Osteocyte (in vitro differentiated cells): Measurements from ENCODE around the gene KLK10. TPM values are rescaled to one million over a fixed set of nuclear protein-coding genes. Genes with fewer than 3 reads are reported as not detected.

ENCODE experiments used
- DNase-seq: peaks from one replicate; pipeline ENCODE4 v3.0.0; 2021; ENCODE audit warnings: mixed read lengths; ENCODE audit not compliant: unreplicated experiment; ENCODE audit errors: extremely low spot score
- H3K27ac Mint-ChIP-seq: one replicate; pipeline ENCODE4 v1.8.0; 2021; ENCODE audit warnings: mild to moderate bottlenecking, mixed read lengths; ENCODE audit not compliant: unreplicated experiment
- H3K27me3 Mint-ChIP-seq: one replicate; pipeline ENCODE4 v1.8.0; 2021; ENCODE audit warnings: mixed read lengths; ENCODE audit not compliant: unreplicated experiment
- H3K36me3 Mint-ChIP-seq: one replicate; pipeline ENCODE4 v1.8.0; 2021; ENCODE audit warnings: mixed read lengths; ENCODE audit not compliant: unreplicated experiment
- H3K4me1 Mint-ChIP-seq: one replicate; pipeline ENCODE4 v1.8.0; 2021; ENCODE audit warnings: mixed read lengths; ENCODE audit not compliant: unreplicated experiment
- H3K4me3 Mint-ChIP-seq: one replicate; pipeline ENCODE4 v1.8.0; 2021; ENCODE audit warnings: mild to moderate bottlenecking, moderate library complexity, mixed read lengths; ENCODE audit not compliant: unreplicated experiment
- H3K9me3 Mint-ChIP-seq: one replicate; pipeline ENCODE4 v1.8.0; 2021; ENCODE audit warnings: mixed read lengths; ENCODE audit not compliant: unreplicated experiment
- CTCF ChIP-seq: fragments of 200-600 bp; sonication (generic); IDR thresholded peaks from 2 replicates; pipeline ENCODE4 v1.5.0; 2021; ENCODE audit warnings: antibody characterized with exemption, mild to moderate bottlenecking, moderate library complexity
- long read RNA-seq: library from polyadenylated mRNA; unstranded; transcript quantifications from one replicate; pipeline ENCODE4 v2.0.0, GENCODE V29; 2021
- total RNA-seq: library from RNA; stranded (reverse); gene quantifications from 2 replicates; pipeline ENCODE4 v1.2.1, GENCODE V29; 2021

KLK10 gene
- not detected in 2 replicates for total RNA-seq
- long read RNA-seq = 0 reads

GRCh38 chr19:51019544-51019925, at the start of gene KLK10:
Gene KLK10 (minus strand): TSS chr19:51019709. CDS start chr19:51019130, 579 bp downstream.
- H3K9me3 Mint-ChIP-seq = no peaks in the 10 kb centered on the region
- TF ChIP-seq CTCF = no peak
- no peak for DNase-seq
- H3K27me3 Mint-ChIP-seq = peaks cover 29% of the 10 kb centered on the region
- H3K27ac Mint-ChIP-seq = no peak within 1 kb of the TSS
- peaks cover 6% of the 10 kb centered on the region for H3K4me1 Mint-ChIP-seq
- peaks cover 2% of the 10 kb centered on the region for H3K36me3 Mint-ChIP-seq
- H3K4me3 Mint-ChIP-seq = no peak within 1 kb of the TSS

- Mint-ChIP-seq H3K4me1 (no peaks in the 10 kb centered on the region), H3K27me3 (peaks cover 4% of the 10 kb centered on the region), H3K4me3 (no peak overlapping the region), H3K9me3 (peaks cover 7% of the 10 kb centered on the region), H3K36me3 (no peaks in the 10 kb centered on the region), H3K27ac (no peak overlapping the region)
- TF ChIP-seq CTCF = no peak
- DNase-seq = no peak
Measured at GRCh38 chr19:51066393-51067186, 47.1 kb upstream of the KLK10 start.

- Mint-ChIP-seq H3K27me3 (peaks cover 4% of the 10 kb centered on the region), H3K4me3 (no peak overlapping the region), H3K4me1 (no peaks in the 10 kb centered on the region), H3K36me3 (no peaks in the 10 kb centered on the region), H3K9me3 (peaks cover 17% of the 10 kb centered on the region), H3K27ac (no peak overlapping the region)
- DNase-seq = no peak
- no peak for TF ChIP-seq CTCF
Measured at GRCh38 chr19:51065221-51065960, 45.9 kb upstream of the KLK10 start.

GRCh38 chr19:51064534-51065220, 45.2 kb upstream of the KLK10 start, which contains the start of gene KLK13:
Gene KLK13 (minus strand): TSS chr19:51065092. CDS start chr19:51065067, 25 bp downstream.
- Mint-ChIP-seq H3K27ac (no peak within 1 kb of the TSS), H3K4me1 (no peaks in the 10 kb centered on the region), H3K27me3 (peaks cover 4% of the 10 kb centered on the region), H3K9me3 (peaks cover 17% of the 10 kb centered on the region), H3K36me3 (no peaks in the 10 kb centered on the region), H3K4me3 (no peak within 1 kb of the TSS)
- no peak for TF ChIP-seq CTCF
- DNase-seq = no peak

GRCh38 chr19:51063664-51064063, 44.2 kb upstream of the KLK10 start:
- Mint-ChIP-seq H3K4me1 (no peaks in the 10 kb centered on the region), H3K27ac (no peak overlapping the region), H3K9me3 (peaks cover 17% of the 10 kb centered on the region), H3K36me3 (no peaks in the 10 kb centered on the region), H3K27me3 (peaks cover 4% of the 10 kb centered on the region), H3K4me3 (no peak overlapping the region)
- TF ChIP-seq CTCF = no peak
- no peak for DNase-seq
